H1 (cell line): Measurements from ENCODE around the gene CCDC148. TPM values are rescaled to one million over a fixed set of nuclear protein-coding genes. Genes with fewer than 3 reads are reported as not detected.

Experiments used
- ATF3 ChIP-seq: IDR thresholded peaks from 2 replicates; pipeline ENCODE4 v1.6.1; 2011; ENCODE audit warnings: low read depth, mild to moderate bottlenecking, low read length; ENCODE audit not compliant: insufficient read depth
- CREB1 ChIP-seq: IDR thresholded peaks from 2 replicates; pipeline ENCODE4 v1.6.1; 2012; ENCODE audit warnings: inconsistent platforms
- HDAC6 ChIP-seq: IDR thresholded peaks from one replicate; pipeline ENCODE4 v1.7.1; 2012; ENCODE audit warnings: low read depth, mild to moderate bottlenecking, inconsistent platforms, low read length, moderate library complexity
- KDM1A ChIP-seq: fragments of 200-600, 300-600 bp; sonication (generic); IDR thresholded peaks from 2 replicates; pipeline ENCODE4 v1.7.1; 2016; ENCODE audit warnings: mild to moderate bottlenecking, low read length, borderline replicate concordance
- RFX5 ChIP-seq: IDR thresholded peaks from 2 replicates; pipeline ENCODE4 v1.6.1; 2011; ENCODE audit warnings: low read depth, low read length, improper control_type of control experiment, borderline replicate concordance
- TBP ChIP-seq: IDR thresholded peaks from 2 replicates; pipeline ENCODE4 v1.6.1; 2011; ENCODE audit warnings: low read depth, low read length, improper control_type of control experiment
- TEAD4 ChIP-seq: IDR thresholded peaks from 2 replicates; pipeline ENCODE4 v1.6.1; 2012; ENCODE audit warnings: low read depth, low read length, inconsistent platforms, mixed read lengths
- polyA plus RNA-seq, 7 experiments: library from polyadenylated mRNA; depleted of rRNA in 3 of 7; stranded (reverse) in 5 of 7; unstranded in 2 of 7; fragments of >200 nt in 5 of 7; fragments of 200-250 nt in 2 of 7; gene quantifications; 1 replicate in 5 of 7; 2 replicates in 1 of 7; 4 replicates in 1 of 7; pipeline versions ENCODE4 v1.2.1 to v1.2.3, GENCODE V29; 2011 to 2013; ENCODE audit warnings: missing spikeins in 2 of 7, mixed read lengths in 2 of 7
- total RNA-seq: library from RNA; stranded (reverse); fragmentation: NEBNext Ultra II Directional; extraction: Animal tissue kit (Norgen Biotek cat#: 25700); gene quantifications from 2 replicates; pipeline ENCODE4 v1.2.1, GENCODE V29; 2021
- TF ChIP-seq, protein P1 (sequence below): fragments of 300-600 bp; sonication (generic); IDR thresholded peaks from 2 replicates; pipeline ENCODE4 v1.7.1; 2012; ENCODE audit warnings: low read length, moderate library complexity, mild to moderate bottlenecking, inconsistent platforms; ENCODE audit not compliant: insufficient replicate concordance
- TF ChIP-seq, protein P2 (sequence below), 3 experiments: IDR thresholded peaks; 1 replicate in 2 of 3; 2 replicates in 1 of 3; pipeline versions ENCODE4 v1.5.1 to v1.6.1; 2011; ENCODE audit warnings: low read length in 3 of 3, mild to moderate bottlenecking in 3 of 3, inconsistent platforms in 2 of 3, low read depth in 1 of 3, moderate library complexity in 1 of 3; ENCODE audit not compliant: insufficient read depth in 1 of 3; ENCODE audit errors: control extremely low read depth in 1 of 3

Gene CCDC148
- total and polyA plus RNA-seq, 2 of the 8 experiments (the other 6 are each of a cell fraction or from before 2014, with no cell fraction given): 0.45 to 1.3 TPM

DNA sequence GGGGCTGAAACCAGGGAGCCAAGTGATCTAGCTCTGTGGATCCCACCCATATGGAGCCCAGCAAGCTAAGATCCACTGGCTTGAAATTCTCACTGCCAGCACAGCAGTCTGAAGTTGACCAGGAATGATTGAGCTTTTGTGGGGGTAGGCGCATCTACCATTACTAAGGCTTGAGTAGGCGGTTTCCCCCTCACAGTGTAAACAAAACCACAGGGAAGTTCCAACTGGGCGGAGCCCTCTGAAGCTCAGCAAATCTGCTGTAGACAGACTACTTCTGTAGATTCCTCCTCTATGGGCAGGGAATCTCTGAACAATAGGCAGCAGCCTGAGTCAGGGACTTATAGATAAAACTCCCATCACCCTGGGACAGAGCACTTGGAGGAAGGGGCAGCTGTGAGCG lies 96.7 kb downstream of the CCDC148 start (continued):
- TF ChIP-seq, protein P1, sequence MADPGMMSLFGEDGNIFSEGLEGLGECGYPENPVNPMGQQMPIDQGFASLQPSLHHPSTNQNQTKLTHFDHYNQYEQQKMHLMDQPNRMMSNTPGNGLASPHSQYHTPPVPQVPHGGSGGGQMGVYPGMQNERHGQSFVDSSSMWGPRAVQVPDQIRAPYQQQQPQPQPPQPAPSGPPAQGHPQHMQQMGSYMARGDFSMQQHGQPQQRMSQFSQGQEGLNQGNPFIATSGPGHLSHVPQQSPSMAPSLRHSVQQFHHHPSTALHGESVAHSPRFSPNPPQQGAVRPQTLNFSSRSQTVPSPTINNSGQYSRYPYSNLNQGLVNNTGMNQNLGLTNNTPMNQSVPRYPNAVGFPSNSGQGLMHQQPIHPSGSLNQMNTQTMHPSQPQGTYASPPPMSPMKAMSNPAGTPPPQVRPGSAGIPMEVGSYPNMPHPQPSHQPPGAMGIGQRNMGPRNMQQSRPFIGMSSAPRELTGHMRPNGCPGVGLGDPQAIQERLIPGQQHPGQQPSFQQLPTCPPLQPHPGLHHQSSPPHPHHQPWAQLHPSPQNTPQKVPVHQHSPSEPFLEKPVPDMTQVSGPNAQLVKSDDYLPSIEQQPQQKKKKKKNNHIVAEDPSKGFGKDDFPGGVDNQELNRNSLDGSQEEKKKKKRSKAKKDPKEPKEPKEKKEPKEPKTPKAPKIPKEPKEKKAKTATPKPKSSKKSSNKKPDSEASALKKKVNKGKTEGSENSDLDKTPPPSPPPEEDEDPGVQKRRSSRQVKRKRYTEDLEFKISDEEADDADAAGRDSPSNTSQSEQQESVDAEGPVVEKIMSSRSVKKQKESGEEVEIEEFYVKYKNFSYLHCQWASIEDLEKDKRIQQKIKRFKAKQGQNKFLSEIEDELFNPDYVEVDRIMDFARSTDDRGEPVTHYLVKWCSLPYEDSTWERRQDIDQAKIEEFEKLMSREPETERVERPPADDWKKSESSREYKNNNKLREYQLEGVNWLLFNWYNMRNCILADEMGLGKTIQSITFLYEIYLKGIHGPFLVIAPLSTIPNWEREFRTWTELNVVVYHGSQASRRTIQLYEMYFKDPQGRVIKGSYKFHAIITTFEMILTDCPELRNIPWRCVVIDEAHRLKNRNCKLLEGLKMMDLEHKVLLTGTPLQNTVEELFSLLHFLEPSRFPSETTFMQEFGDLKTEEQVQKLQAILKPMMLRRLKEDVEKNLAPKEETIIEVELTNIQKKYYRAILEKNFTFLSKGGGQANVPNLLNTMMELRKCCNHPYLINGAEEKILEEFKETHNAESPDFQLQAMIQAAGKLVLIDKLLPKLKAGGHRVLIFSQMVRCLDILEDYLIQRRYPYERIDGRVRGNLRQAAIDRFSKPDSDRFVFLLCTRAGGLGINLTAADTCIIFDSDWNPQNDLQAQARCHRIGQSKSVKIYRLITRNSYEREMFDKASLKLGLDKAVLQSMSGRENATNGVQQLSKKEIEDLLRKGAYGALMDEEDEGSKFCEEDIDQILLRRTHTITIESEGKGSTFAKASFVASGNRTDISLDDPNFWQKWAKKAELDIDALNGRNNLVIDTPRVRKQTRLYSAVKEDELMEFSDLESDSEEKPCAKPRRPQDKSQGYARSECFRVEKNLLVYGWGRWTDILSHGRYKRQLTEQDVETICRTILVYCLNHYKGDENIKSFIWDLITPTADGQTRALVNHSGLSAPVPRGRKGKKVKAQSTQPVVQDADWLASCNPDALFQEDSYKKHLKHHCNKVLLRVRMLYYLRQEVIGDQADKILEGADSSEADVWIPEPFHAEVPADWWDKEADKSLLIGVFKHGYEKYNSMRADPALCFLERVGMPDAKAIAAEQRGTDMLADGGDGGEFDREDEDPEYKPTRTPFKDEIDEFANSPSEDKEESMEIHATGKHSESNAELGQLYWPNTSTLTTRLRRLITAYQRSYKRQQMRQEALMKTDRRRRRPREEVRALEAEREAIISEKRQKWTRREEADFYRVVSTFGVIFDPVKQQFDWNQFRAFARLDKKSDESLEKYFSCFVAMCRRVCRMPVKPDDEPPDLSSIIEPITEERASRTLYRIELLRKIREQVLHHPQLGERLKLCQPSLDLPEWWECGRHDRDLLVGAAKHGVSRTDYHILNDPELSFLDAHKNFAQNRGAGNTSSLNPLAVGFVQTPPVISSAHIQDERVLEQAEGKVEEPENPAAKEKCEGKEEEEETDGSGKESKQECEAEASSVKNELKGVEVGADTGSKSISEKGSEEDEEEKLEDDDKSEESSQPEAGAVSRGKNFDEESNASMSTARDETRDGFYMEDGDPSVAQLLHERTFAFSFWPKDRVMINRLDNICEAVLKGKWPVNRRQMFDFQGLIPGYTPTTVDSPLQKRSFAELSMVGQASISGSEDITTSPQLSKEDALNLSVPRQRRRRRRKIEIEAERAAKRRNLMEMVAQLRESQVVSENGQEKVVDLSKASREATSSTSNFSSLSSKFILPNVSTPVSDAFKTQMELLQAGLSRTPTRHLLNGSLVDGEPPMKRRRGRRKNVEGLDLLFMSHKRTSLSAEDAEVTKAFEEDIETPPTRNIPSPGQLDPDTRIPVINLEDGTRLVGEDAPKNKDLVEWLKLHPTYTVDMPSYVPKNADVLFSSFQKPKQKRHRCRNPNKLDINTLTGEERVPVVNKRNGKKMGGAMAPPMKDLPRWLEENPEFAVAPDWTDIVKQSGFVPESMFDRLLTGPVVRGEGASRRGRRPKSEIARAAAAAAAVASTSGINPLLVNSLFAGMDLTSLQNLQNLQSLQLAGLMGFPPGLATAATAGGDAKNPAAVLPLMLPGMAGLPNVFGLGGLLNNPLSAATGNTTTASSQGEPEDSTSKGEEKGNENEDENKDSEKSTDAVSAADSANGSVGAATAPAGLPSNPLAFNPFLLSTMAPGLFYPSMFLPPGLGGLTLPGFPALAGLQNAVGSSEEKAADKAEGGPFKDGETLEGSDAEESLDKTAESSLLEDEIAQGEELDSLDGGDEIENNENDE: no peak
- TF ChIP-seq RFX5: no peak
- TF ChIP-seq TBP: no peak
- no peak for TF ChIP-seq TEAD4
- no peak for TF ChIP-seq HDAC6
- no peak for TF ChIP-seq CREB1
- no peak for TF ChIP-seq ATF3
- no peak for TF ChIP-seq KDM1A
- TF ChIP-seq, protein P2, sequence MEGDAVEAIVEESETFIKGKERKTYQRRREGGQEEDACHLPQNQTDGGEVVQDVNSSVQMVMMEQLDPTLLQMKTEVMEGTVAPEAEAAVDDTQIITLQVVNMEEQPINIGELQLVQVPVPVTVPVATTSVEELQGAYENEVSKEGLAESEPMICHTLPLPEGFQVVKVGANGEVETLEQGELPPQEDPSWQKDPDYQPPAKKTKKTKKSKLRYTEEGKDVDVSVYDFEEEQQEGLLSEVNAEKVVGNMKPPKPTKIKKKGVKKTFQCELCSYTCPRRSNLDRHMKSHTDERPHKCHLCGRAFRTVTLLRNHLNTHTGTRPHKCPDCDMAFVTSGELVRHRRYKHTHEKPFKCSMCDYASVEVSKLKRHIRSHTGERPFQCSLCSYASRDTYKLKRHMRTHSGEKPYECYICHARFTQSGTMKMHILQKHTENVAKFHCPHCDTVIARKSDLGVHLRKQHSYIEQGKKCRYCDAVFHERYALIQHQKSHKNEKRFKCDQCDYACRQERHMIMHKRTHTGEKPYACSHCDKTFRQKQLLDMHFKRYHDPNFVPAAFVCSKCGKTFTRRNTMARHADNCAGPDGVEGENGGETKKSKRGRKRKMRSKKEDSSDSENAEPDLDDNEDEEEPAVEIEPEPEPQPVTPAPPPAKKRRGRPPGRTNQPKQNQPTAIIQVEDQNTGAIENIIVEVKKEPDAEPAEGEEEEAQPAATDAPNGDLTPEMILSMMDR (IDR thresholded peaks at IDR 0.05; ENCODE audit: control extremely low read depth in 1 of 3, insufficient read depth in 1 of 3, low read depth in 1 of 3, low read length in 3 of 3): no peak
